Activated naive CD8-positive, alpha-beta T cell (primary cell): ENCODE data around the gene MICALL2.
"Not testable (repeated sequence)": the region's sequence is repeated elsewhere in the genome, so short reads cannot be mapped to it uniquely, and the experiment has no call there.

Source experiments
- H3K27ac Mint-ChIP-seq: one replicate; pipeline ENCODE4 v1.8.0; 2021; ENCODE audit warnings: mixed read lengths
- H3K27me3 Mint-ChIP-seq: one replicate; pipeline ENCODE4 v1.8.0; 2021; ENCODE audit warnings: mixed read lengths
- H3K36me3 Mint-ChIP-seq: one replicate; pipeline ENCODE4 v1.8.0; 2021; ENCODE audit warnings: mixed read lengths
- H3K4me1 Mint-ChIP-seq: one replicate; pipeline ENCODE4 v1.8.0; 2021; ENCODE audit warnings: low read depth, mixed read lengths
- H3K4me3 Mint-ChIP-seq: one replicate; pipeline ENCODE4 v1.8.0; 2021; ENCODE audit warnings: mild to moderate bottlenecking, mixed read lengths
- H3K9me3 Mint-ChIP-seq: one replicate; pipeline ENCODE4 v1.8.0; 2021; ENCODE audit warnings: low read depth, mixed read lengths

The MICALL2 gene

DNA sequence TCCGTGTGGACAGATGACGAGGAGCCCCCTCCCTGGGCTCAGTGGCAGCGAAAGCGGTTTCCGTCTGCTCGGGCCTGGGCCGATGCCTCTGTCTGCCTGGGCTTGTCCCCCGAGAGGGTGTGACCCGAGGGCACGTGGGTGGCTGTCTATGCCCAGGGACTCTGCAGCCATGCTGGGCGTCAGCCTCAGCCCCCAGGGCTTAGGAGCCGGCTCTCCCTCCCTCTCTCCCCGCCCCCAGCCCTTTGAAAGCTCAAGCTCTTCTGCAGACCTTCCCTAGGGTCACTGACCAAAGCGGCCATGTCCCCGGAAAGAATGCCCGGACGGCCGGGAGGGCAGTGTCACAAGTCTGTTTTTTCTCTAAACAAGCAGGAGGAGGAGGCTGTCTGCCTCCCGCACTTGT, 7.1 kb downstream of the MICALL2 start:
- no peak overlapping the region for H3K4me3 Mint-ChIP-seq
- H3K27ac Mint-ChIP-seq: no peak overlapping the region
- no peaks in the 10 kb centered on the region for H3K9me3 Mint-ChIP-seq
- no peaks in the 10 kb centered on the region for H3K36me3 Mint-ChIP-seq
- H3K27me3 Mint-ChIP-seq: no peaks in the 10 kb centered on the region
- H3K4me1 Mint-ChIP-seq: no peaks in the 10 kb centered on the region

DNA sequence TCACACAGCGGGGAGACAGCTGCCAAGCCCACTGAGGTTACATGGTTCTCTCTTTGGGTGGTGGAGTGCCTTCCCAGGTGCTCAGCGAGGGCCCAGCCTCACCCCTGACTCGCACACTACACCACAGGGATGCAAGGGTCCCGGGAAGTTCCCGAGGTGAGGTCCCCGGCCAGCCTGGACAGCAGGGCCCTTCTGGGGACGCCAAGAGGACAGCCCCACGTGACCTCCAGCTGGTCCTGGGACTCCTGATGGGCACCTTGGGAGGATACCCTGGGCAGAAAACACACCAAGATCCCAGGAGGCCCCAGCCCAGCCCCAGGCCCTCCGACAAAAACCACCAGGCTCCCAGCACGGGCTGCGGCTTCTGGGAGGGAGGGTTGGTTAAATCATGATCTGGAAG, 8.3 kb downstream of the MICALL2 start:
- H3K27me3 Mint-ChIP-seq: no peaks in the 10 kb centered on the region
- H3K27ac Mint-ChIP-seq: no peak overlapping the region
- H3K9me3 Mint-ChIP-seq: no peaks in the 10 kb centered on the region
- H3K4me1 Mint-ChIP-seq: no peaks in the 10 kb centered on the region
- no peaks in the 10 kb centered on the region for H3K36me3 Mint-ChIP-seq
- H3K4me3 Mint-ChIP-seq: no peak overlapping the region

DNA sequence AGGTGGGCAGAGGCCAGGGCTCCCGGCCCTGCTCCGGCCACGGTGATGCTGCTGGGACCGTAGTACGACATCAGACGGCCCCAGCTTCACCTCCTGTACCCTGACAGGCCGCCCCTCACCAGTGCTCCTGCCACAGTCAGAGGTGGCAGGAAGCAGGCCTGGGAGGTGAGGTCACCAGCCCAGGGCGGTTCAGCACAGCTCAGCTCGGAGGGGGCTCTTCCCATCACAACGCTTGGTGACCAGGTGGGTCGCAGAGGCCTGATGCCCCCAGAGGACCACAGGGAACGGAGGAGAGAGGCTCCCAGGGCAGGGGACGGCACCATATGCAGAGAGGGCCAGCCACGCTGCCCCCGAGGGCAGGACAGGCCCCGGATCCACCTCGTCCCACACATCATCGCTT, 8.8 kb downstream of the MICALL2 start:
- Mint-ChIP-seq H3K9me3 (no peaks in the 10 kb centered on the region), H3K27ac (no peak overlapping the region), H3K4me1 (no peaks in the 10 kb centered on the region), H3K36me3 (no peaks in the 10 kb centered on the region), H3K4me3 (no peak overlapping the region), H3K27me3 (no peaks in the 10 kb centered on the region)

DNA sequence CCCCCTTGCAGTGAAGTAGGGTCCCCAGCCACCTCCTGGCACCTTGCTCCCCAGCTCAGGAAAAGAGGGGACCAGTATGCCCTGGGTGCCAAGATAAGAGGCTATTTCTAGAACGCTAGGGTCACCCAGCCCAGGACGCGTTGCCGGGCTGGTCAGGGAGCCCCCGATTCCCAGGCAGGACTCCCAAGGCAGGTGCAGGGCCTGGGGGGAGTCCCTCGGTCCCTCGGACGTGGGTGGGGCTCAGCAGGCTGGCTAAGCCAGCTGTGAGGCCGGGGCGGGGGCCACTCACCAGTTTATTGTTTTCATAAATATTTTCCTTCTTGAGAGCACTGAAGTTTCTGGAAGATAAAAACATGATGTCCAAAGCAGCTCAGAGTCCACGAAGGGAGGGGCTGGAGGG, 9.3 kb downstream of the MICALL2 start:
- H3K27me3 Mint-ChIP-seq: no peaks in the 10 kb centered on the region

DNA sequence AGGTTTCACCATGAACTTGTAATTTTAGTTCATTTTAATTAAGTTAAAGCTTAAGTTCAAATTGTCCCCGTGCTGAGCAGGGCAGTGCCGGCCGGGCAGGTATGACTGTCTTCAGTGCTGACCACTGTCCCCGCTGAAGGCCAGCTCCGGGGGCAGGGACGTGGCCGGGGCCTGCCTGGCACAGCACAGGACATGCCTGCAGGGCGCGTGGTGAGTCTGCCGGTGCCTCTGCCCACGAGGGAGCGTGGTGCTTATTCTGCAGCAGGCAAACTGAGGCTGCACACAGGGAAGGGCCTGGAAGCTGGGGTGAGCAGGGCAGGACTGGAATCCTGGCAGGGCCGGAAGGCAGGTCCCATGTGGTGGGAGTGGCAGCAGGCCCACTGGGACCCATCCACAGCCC, 9.8 kb downstream of the MICALL2 start:
- no peaks in the 10 kb centered on the region for H3K4me1 Mint-ChIP-seq
- no peaks in the 10 kb centered on the region for H3K36me3 Mint-ChIP-seq
- H3K4me3 Mint-ChIP-seq: no peak overlapping the region
- H3K27ac Mint-ChIP-seq: no peak overlapping the region
- no peaks in the 10 kb centered on the region for H3K27me3 Mint-ChIP-seq
- no peaks in the 10 kb centered on the region for H3K9me3 Mint-ChIP-seq

More for the DNA sequence above, 9.3 kb downstream of the MICALL2 start:
- no peak overlapping the region for H3K4me3 Mint-ChIP-seq
- no peak overlapping the region for H3K27ac Mint-ChIP-seq
- H3K36me3 Mint-ChIP-seq: no peaks in the 10 kb centered on the region
- no peaks in the 10 kb centered on the region for H3K4me1 Mint-ChIP-seq
- no peaks in the 10 kb centered on the region for H3K9me3 Mint-ChIP-seq

DNA sequence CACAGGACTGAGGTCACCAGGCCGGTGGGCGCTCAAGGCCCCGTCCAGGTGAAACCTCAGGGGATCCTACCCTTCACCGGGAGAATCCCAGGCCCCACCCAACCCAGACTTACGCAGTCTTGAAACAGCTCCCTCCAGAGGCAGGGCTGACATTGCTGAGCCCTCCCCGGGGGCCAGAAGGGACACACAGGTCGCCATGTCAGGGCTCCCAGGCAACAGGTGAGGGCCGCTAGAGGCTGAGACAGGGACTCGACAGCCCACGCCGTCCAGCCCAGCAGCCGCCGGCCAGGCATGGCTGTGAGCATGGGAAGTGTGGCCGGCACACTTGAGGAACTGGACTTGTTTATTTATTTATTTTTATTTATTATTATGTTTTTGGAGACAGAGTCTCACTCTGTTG, 10.3 kb downstream of the MICALL2 start:
- Mint-ChIP-seq H3K9me3 (no peaks in the 10 kb centered on the region), H3K27ac (no peak overlapping the region), H3K27me3 (no peaks in the 10 kb centered on the region), H3K4me1 (no peaks in the 10 kb centered on the region), H3K36me3 (no peaks in the 10 kb centered on the region), H3K4me3 (no peak overlapping the region)

DNA sequence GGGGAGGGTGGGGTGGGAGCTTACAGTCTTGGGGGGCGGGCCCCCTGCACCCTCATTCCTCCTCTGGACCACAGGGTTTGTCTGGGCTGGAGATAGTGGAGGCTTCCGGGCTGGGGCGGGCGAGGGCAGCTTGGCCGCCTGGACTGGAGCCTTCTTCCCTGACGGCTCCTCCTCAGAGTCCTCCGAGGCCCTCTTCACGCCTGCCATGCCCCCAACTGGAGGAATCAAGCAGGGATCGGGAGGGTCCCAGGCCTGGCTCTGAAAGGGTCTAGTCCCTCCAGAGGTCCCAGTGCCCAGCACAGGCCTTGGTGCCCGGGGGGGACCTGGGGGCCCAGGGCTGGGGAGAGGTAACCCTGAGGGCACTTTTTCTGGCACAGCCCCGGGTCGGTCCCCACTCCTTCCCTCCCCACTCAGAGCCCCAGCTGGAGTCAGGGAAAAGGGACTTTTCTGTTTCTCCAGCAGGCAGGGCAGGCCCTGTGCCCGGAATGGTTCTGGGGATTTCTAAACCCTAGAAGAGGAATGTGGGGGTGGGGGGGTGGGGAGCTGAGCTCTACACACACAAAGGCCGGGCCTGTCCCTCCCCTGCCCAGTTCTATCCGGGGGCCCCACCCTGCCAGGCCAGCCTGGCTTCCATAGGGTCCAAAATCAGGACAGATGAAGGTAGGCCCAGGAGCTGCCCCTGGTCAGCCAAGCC, 11.6 kb downstream of the MICALL2 start:
- Mint-ChIP-seq H3K36me3 (no peaks in the 10 kb centered on the region), H3K27ac (no peak overlapping the region), H3K4me1 (no peaks in the 10 kb centered on the region), H3K4me3 (no peak overlapping the region), H3K27me3 (no peaks in the 10 kb centered on the region), H3K9me3 (no peaks in the 10 kb centered on the region)

DNA sequence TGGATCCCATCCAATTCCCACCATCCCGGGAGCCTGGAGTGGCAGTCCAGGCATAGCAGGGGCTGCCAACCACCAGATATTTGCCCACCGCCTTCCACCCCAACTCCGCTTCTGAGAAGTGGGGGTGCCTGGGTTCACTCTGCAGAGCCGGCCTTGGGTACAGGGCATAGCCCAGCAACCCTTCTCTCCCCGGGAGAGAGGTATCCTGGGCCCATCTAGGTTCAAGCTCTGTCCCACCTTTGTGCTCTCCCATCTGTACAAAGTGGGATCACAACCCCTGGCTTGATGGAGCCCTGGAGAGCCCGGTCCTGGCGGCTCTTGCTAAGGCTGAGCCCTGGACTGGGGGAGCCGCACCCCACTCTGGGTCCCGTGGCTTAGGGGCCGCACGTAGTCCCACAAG, 12.2 kb downstream of the MICALL2 start:
- no peaks in the 10 kb centered on the region for H3K4me1 Mint-ChIP-seq
- no peaks in the 10 kb centered on the region for H3K36me3 Mint-ChIP-seq
- no peaks in the 10 kb centered on the region for H3K27me3 Mint-ChIP-seq
- H3K9me3 Mint-ChIP-seq: no peaks in the 10 kb centered on the region
- no peak overlapping the region for H3K4me3 Mint-ChIP-seq
- H3K27ac Mint-ChIP-seq: no peak overlapping the region

DNA sequence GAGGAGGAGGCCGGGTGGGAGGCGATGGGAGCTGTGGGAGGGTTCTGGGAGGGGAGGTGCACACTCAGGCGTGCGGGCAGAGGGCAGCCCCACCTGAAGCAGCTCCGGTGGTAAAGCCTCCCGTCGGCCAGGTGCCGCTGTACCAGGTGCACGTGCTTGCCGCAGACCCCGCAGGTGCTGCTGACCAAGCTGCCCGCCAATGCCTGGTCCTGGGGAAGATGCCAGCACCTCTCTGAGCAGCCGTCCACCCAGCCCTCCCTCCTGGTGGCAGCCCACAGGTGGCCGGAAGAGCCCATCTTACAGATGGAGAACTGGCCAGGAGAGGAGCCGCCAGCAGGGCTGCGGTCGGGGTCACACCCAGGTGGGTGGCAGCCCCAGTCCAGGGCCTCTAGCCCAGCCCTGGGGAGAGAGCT, 12.6 kb downstream of the MICALL2 start:
- Mint-ChIP-seq H3K9me3 (no peaks in the 10 kb centered on the region), H3K4me1 (no peaks in the 10 kb centered on the region), H3K4me3 (no peak overlapping the region), H3K27me3 (no peaks in the 10 kb centered on the region), H3K27ac (no peak overlapping the region), H3K36me3 (no peaks in the 10 kb centered on the region)

DNA sequence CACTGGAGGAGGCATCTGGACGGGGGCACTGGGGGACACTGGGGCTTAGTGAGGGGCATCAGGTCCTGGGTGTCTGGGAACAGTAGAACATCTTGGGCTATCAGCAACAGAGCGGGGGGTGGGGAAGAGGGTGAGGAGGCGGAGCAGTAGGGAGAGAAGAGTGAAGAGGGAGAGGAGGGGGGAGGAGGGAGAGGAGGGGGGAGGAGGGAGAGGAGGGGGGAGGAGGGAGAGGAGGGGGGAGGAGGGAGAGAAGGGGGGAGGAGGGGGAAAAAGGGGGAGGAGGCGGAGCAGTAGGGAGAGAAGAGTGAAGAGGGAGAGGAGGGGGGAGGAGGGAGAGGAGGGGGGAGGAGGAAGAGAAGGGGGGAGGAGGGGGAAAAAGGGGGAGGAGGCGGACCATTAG, 13.2 kb downstream of the MICALL2 start:
- H3K4me1 Mint-ChIP-seq, H3K27me3 Mint-ChIP-seq, H3K27ac Mint-ChIP-seq, H3K9me3 Mint-ChIP-seq, H3K4me3 Mint-ChIP-seq, H3K36me3 Mint-ChIP-seq: not testable (repeated sequence)

DNA sequence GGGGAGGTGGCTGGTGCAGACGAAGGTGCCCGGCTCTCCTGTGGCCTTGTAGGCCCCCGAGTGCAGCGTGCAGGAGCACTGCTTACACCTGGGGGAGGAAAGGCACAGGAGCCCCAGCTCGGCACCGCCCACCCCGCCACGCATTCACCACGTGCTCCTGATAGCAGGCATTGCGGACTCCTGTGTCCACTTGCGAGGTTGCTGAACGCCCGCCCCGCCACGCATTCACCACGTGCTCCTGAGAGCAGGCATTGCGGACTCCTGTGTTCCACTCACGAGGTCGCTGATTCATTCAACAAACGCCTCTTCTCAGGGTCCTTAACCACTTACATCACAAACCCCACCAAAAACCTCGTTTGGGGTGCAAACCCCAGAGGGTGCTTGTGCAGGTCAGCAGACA, 13.9 kb downstream of the MICALL2 start:
- H3K4me1 Mint-ChIP-seq: no peaks in the 10 kb centered on the region
- no peak overlapping the region for H3K27ac Mint-ChIP-seq

DNA sequence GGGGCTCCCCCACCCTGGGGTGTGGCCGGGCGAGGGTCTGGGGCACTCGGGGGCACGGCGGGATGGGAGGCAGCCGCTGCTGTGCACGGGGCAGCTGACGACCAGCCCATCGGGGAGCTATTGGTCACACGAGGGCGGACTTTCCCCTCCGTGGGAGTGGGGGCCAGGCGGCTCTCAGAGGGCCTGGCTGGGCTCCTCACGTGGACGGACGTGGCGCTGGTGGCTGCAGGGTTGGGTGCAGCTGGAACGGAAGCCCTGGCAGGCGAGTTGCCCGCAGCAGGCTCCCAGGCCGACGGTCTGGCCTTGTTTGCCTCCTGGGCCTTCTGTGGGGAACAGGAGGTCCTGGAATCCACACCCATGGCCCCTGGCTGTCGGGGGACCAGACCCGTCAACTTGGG, 14.3 kb downstream of the MICALL2 start:
- no peak overlapping the region for H3K4me3 Mint-ChIP-seq
- no peak overlapping the region for H3K27ac Mint-ChIP-seq
- no peaks in the 10 kb centered on the region for H3K36me3 Mint-ChIP-seq
- H3K27me3 Mint-ChIP-seq: no peaks in the 10 kb centered on the region
- no peaks in the 10 kb centered on the region for H3K4me1 Mint-ChIP-seq
- no peaks in the 10 kb centered on the region for H3K9me3 Mint-ChIP-seq

More for the DNA sequence above, 13.9 kb downstream of the MICALL2 start:
- Mint-ChIP-seq H3K27me3 (no peaks in the 10 kb centered on the region), H3K9me3 (no peaks in the 10 kb centered on the region), H3K36me3 (no peaks in the 10 kb centered on the region), H3K4me3 (no peak overlapping the region)

DNA sequence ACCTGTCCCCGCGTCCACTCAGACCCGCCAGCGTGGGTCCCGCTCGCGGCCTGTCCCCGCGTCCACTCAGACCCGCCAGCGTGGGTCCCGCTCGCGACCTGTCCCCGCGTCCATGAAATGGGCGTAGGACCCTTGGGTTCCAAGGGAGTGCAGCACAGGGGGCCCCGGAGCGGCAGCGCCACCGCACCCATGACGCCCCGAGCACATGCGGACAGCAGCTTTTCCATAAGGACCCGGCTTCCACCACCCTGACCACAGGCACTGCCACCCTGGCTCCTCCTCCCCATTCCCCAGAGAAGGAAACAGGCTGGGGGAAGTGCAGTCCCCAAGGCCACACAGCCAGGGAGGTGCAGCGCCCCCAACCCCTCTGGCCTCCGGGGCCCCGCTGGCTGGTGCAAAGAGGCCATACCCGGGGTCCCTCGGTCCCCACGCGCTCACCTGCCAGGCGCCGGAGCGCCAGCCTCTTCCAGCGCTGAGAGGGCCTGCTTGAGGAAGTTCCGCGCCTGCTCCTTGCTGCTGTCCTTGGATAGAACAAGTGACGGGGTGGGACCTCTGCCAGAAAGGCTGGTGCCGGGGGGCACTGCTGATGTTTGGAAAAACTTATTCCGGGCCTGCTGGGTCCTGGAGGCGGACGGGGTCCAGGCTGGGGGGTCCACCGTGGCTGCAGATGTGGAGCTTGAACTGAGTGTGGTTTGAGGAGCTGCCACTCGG, 14.9 kb downstream of the MICALL2 start:
- Mint-ChIP-seq H3K4me1 (no peaks in the 10 kb centered on the region), H3K4me3 (no peak overlapping the region), H3K27ac (no peak overlapping the region), H3K27me3 (no peaks in the 10 kb centered on the region), H3K36me3 (no peaks in the 10 kb centered on the region), H3K9me3 (no peaks in the 10 kb centered on the region)

DNA sequence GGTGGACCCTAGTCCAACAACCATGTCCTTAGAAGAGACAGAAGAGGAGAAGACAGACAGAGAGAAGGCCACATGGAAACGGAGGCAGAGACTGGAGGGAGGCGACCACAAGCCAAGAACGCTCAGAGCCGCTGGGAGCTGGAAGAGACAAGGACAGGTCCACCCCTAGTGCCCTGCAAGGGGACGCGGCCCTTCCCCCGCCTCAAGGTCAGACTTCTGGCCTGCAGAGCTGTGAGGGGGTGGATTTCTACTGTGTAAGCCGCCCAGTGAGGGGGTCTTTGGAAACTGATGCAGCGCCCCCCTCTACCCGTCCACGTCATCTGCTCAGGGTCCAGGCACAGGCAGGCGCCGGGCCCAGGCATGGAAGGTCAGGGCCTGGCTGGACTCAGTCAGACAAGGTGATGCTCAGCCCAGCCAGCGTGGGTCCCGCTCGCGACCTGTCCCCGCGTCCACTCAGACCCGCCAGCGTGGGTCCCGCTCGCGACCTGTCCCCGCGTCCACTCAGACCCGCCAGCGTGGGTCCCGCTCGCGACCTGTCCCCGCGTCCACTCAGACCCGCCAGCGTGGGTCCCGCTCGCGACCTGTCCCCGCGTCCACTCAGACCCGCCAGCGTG, 15.6 kb downstream of the MICALL2 start:
- not testable (repeated sequence) for H3K36me3 Mint-ChIP-seq, H3K27me3 Mint-ChIP-seq, H3K4me1 Mint-ChIP-seq, H3K4me3 Mint-ChIP-seq, H3K27ac Mint-ChIP-seq, H3K9me3 Mint-ChIP-seq

DNA sequence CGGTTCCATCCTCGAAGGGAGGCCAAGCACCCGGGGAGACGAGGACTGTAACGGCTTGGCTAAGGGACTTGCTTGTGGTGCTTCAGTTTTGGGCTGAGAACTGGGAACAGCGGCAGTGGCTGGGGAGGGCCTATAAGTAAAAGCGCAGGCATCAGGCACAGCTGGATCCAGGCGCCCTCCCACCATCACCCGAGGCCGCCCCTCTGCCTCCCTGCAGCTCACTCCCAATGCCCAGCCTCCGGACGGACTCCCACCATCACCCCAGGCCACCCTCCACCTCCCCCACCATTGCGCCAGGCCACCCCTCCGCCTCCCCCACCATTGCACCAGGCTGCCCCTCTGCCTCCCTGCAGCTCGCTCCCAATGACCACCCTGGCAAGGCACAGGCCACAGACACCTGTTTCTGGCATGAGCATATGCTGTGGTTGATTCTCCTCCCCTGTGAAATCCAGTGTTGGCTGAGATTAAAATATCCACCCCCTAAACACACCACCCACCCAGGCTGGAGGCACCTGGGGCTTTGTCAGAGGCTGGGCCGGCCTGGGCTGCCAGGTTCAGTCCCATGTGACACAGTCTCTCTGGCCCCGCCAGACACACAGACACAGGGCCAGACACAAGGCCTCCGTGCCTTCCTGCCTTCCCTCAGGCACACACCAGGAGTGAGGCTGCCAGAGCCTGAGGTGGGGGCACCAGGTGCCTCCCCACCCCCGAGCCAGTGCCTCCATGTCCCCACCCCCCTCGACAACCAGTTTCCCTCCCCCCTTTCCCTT, 16.7 kb downstream of the MICALL2 start:
- Mint-ChIP-seq H3K4me1 (no peaks in the 10 kb centered on the region), H3K27me3 (no peaks in the 10 kb centered on the region), H3K27ac (no peak overlapping the region), H3K9me3 (no peaks in the 10 kb centered on the region), H3K4me3 (no peak overlapping the region), H3K36me3 (no peaks in the 10 kb centered on the region)
